ENCODE results near the gene SMPD4. TPM values are rescaled to one million over a fixed set of nuclear protein-coding genes. Genes with fewer than 3 reads are reported as not detected.
"Not testable (repeated sequence)": the region's sequence is repeated elsewhere in the genome, so short reads cannot be mapped to it uniquely, and the experiment has no call there.

The SMPD4 gene
- total RNA-seq, 1 experiment from 2014 or later: 24.9 TPM

DNA sequence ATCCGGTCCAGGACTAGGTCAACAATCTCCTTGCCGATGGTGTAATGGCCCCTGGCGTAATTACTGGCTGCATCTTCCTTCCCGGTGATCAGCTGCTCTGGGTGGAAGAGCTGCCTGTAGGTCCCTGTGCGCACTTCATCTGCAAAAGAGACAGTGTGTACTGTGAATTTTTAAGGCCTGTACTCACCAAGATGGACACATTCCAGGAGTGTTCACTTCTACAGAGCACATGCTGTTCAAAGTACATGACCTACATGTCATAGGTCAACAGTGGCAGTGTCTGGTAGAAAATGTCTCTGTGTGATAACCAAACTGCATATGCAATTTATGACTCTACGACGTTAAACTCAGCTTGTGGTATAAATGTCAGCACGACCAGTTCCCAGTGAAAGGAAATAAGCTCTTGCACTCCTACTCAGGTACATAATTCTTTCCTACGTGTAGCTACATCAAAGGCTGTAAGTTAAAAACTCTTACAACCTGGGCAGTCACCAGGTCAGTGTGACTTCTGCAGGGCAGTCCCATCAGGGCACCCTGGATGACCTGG, 13.8 kb upstream of the SMPD4 start:
- H3K4me1 ChIP-seq (replicated peaks); H3K4me3 ChIP-seq; H3K27ac ChIP-seq; H3K36me3 ChIP-seq; H3K9me3 ChIP-seq (replicated peaks); H3K27me3 ChIP-seq (replicated peaks); DNase-seq (ENCODE audit: low read depth in 1 of 2, low spot score in 2 of 2): not testable (repeated sequence)

DNA sequence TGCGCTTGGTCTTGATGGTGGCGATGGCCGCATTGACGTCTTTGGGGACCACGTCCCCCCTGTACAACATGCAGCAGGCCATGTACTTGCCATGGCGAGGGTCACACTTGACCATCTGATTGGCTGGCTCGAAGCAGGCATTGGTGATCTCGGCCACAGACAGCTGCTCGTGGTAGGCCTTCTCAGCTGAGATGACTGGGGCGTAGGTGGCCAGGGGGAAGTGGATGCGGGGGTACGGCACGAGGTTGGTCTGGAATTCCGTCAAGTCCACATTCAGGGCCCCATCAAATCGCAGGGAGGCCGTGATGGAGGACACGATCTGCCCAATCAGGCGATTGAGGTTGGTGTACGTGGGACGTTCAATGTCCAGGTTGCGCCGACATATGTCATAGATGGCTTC, 12.4 kb upstream of the SMPD4 start:
- DNase-seq (ENCODE audit: low read depth in 1 of 2, low spot score in 2 of 2); H3K27ac ChIP-seq; H3K4me1 ChIP-seq (replicated peaks); H3K4me3 ChIP-seq; H3K9me3 ChIP-seq (replicated peaks); H3K36me3 ChIP-seq; H3K27me3 ChIP-seq (replicated peaks): not testable (repeated sequence)

DNA sequence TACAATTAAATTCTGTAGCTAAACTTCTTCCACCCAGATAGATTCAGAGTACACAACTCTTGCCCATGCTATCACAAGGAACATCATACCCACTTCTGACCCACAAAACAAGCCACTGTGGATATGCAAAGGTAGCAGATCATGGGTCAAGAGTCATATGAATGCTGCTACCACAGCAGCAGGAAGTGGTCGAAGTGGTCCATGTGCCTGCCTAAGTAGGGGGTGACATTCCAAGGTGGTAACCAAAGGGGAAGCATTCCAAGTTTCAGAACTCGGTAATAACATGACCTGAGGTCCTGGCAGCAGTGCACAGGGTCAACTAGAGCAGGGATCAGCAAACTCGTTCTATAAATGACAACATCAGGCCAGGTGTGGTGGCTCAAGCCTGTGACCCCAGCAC, 11.0 kb upstream of the SMPD4 start:
- H3K27me3 ChIP-seq (replicated peaks); H3K4me1 ChIP-seq (replicated peaks); H3K4me3 ChIP-seq; H3K9me3 ChIP-seq (replicated peaks); H3K27ac ChIP-seq; DNase-seq (ENCODE audit: low read depth in 1 of 2, low spot score in 2 of 2); H3K36me3 ChIP-seq: not testable (repeated sequence)

DNA sequence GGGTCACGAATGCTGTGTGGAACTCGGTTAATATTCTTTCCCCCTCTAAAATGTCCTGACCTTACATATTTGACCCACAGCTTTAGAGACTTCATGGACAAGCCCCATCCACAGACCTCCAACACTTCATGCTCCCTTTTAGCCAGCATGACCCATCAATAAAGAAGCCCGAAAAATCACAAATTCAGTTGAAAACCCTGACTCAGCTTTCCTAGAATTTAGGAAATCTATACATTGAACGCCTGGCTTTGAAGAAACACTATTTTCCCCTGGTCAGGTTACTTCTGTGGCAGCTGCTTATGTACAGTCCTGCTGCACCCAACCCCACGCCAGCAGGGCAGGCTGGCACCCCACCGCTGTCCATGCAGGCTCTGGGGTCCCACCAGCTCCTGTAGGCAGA, 9.9 kb upstream of the SMPD4 start:
- H3K9me3 ChIP-seq (replicated peaks); H3K27ac ChIP-seq; H3K36me3 ChIP-seq; DNase-seq (ENCODE audit: low read depth in 1 of 2, low spot score in 2 of 2); H3K27me3 ChIP-seq (replicated peaks); H3K4me1 ChIP-seq (replicated peaks); H3K4me3 ChIP-seq: not testable (repeated sequence)

DNA sequence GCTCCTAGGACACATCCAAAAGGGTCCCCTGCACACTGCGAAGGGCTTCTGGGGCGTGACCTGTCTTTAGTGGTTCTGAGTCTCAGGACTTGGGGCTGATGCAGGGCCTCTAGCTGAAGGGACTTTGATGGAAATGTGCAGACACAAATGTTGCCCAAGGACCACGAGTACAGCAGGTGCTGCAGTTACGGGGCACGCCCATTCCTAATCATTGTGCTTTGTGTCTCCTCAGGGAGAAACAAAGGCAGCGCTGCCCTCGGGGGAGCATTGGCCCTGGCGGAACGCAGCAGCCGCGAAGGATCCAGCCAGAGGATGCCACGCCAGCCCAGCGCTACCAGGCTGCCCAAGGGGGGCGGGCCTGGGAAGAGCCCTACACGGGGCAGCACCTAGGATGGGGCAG, 8.8 kb upstream of the SMPD4 start:
- no peaks in the 10 kb centered on the region for H3K9me3 ChIP-seq (replicated peaks)
- no peak for DNase-seq (ENCODE audit: low read depth in 1 of 2, low spot score in 2 of 2)
- no peaks in the 10 kb centered on the region for H3K4me1 ChIP-seq (replicated peaks)
- H3K36me3 ChIP-seq: no peaks in the 10 kb centered on the region
- H3K27ac ChIP-seq: no peak overlapping the region
- H3K27me3 ChIP-seq (replicated peaks): no peaks in the 10 kb centered on the region
- H3K4me3 ChIP-seq: no peak overlapping the region

DNA sequence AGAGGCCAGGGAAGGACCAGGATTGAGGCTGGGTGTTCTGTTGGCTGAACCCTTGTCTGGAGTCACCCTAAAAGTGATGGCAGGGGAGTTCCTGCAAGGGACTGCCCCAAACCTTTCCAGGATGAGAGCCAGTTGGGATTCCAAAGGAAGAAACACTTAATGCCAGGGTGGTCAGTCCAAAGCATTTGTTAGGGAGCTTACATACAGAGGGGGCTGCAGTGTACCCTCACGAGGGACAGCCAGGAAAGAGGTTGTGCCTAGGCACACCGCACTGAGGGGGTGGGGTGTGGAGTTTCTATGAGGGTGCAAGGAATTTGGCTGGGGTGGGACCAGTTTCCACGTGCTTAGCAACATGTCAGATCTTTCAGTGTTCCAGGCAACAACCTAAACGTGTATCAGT, 7.6 kb upstream of the SMPD4 start:
- H3K36me3 ChIP-seq; DNase-seq (ENCODE audit: low read depth in 1 of 2, low spot score in 2 of 2); H3K9me3 ChIP-seq (replicated peaks); H3K4me3 ChIP-seq; H3K27me3 ChIP-seq (replicated peaks); H3K4me1 ChIP-seq (replicated peaks); H3K27ac ChIP-seq: not testable (repeated sequence)

DNA sequence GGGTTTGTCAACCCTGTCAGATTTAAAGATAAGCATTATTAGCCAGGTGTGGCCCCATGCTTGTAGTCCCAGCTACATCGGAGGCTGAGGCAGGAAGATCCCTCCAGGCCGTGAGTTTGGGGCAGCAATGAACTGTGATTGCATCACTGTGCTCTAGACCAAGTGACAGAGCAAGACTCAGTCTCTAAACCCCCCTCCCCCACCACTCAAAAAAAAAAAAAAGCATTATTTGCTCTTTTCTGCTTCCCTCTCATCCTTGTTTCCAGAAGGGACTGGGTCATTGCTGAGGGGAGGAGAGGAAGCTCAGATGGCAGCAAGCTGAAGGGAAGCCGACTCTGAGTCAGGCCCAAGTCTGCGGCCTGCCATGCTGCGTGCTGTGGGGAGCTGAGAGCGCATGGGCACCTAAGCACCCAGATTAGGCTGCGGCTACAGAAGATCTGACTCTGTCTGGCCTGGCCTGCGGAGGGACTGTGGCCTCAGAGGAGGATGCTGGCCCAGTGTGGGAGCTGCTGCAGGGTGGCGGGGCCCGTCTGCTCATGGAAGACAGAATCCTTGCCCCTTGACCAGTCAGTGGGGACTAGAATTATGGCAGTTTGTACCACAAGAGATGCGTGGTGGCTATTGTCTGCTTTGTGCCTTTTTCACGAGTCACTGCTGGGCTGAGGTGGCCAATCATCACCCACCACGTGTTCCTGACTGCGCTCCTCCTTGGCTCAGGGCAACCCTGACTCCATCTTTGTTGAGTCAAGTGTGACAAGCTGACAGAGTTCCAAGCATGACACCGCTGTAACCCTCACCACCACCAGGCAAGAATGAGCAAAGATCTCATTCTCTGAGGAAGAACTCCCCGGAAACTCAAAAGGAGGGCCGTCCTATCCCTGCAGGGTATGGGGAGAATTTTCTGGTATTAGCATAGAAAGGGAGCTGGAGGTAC, 6.7 kb upstream of the SMPD4 start:
- H3K27ac ChIP-seq; H3K36me3 ChIP-seq; H3K4me1 ChIP-seq (replicated peaks); H3K9me3 ChIP-seq (replicated peaks); H3K27me3 ChIP-seq (replicated peaks); DNase-seq (ENCODE audit: low read depth in 1 of 2, low spot score in 2 of 2); H3K4me3 ChIP-seq: not testable (repeated sequence)

DNA sequence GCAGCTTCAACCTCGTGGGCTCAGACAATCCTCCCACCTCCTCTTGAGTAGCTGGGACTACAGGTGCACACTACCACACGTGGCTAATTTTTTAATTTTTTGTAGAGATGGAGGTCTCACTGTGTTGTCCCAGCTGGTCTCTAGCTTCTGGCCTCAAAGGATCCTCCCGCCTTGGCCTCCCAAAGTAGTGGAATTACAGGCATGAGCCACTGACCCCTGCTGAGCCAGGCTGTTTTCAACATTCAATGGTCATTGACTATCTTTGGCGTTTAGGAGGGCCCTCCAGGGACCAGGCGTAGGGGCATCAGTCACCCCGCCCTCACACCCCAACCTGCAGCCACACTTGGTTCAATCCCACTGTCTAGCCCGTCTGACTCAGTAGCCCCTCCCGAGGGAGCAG, 5.9 kb upstream of the SMPD4 start:
- H3K9me3 ChIP-seq (replicated peaks): no peaks in the 10 kb centered on the region
- no peak for DNase-seq (ENCODE audit: low read depth in 1 of 2, low spot score in 2 of 2)
- no peak overlapping the region for H3K4me3 ChIP-seq
- peaks cover 4% of the 10 kb centered on the region; the same call in 1 of the 2 replicates for H3K4me1 ChIP-seq (replicated peaks)
- H3K27me3 ChIP-seq (replicated peaks): no peaks in the 10 kb centered on the region
- H3K36me3 ChIP-seq: peaks cover 14% of the 10 kb centered on the region
- H3K27ac ChIP-seq: no peak overlapping the region

DNA sequence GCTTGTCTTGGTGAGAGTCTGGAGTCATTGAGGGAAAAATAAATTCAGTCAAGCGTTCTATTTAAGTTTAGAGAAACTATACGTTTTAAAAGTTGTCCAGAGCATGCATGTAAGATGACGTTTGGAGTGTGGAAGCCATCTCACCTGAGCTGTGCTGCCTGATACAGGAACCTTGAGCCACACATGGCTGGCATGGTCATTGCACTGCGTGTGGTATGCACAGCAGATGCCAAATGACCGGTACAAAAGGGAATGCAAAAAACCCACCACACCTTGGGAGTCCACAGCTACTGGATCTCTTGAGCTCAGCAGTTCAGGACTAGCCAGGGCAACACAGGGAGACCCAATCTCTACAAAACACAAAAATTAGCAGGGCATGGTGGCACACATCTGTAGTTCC, 5.0 kb upstream of the SMPD4 start:
- no peaks in the 10 kb centered on the region for H3K27me3 ChIP-seq (replicated peaks)
- H3K36me3 ChIP-seq: peaks cover 15% of the 10 kb centered on the region
- H3K4me1 ChIP-seq (replicated peaks): peaks cover 4% of the 10 kb centered on the region; the same call in 1 of the 2 replicates
- no peak overlapping the region for H3K27ac ChIP-seq
- H3K4me3 ChIP-seq: no peak overlapping the region
- no peaks in the 10 kb centered on the region for H3K9me3 ChIP-seq (replicated peaks)
- no peak for DNase-seq (ENCODE audit: low read depth in 1 of 2, low spot score in 2 of 2)

DNA sequence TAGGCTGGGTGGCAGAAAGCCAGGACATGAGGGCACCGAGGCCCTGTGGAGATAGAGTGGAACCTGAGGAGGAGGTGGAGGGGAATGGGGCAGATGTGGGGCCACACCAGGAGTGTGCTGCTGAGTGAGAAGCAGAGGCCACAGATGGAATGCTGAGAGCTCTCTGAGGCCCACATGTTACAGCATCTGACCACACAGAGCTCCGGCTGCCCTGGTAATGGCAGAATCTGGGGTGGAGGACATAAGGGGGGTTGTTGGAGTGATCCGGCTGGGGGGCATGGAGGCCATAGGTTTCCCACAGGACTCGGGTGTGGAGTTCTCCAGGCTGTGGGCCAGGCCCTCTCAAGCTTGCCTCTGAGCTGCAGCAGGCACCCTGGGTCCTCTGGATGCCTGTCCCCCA, 4.5 kb upstream of the SMPD4 start:
- no peak for DNase-seq (ENCODE audit: low read depth in 1 of 2, low spot score in 2 of 2)

DNA sequence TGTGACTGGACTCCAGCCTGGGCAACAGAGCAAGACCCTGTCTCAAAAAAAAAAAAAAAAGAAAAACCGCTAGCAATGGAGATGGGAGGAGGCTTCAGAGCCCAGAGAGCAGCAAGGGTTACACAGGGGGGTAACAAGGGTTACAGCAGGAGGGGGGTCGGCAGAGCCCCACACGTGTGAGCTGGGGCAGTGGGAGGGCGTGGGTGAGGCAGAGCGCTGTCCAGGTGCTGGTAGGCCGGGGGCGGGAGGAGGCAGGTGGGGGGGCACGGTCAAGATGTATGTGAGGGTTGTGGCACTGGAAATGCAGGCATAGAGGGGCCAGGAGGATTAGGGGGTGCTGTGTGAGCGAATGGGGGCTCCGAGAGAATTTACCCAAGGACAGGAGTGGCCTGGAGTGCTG, 4.0 kb upstream of the SMPD4 start:
- Histone ChIP-seq H3K27me3 (replicated peaks) (no peaks in the 10 kb centered on the region), H3K9me3 (replicated peaks) (no peaks in the 10 kb centered on the region), H3K36me3 (peaks cover 19% of the 10 kb centered on the region), H3K4me3 (no peak overlapping the region), H3K4me1 (replicated peaks) (peaks cover 4% of the 10 kb centered on the region; the same call in 1 of the 2 replicates), H3K27ac (no peak overlapping the region)
- DNase-seq (ENCODE audit: low read depth in 1 of 2, low spot score in 2 of 2): no peak

More for the DNA sequence above, 4.5 kb upstream of the SMPD4 start:
- Histone ChIP-seq H3K36me3 (peaks cover 19% of the 10 kb centered on the region), H3K4me3 (no peak overlapping the region), H3K4me1 (replicated peaks) (peaks cover 4% of the 10 kb centered on the region; the same call in 1 of the 2 replicates), H3K27ac (no peak overlapping the region), H3K27me3 (replicated peaks) (no peaks in the 10 kb centered on the region), H3K9me3 (replicated peaks) (no peaks in the 10 kb centered on the region)

DNA sequence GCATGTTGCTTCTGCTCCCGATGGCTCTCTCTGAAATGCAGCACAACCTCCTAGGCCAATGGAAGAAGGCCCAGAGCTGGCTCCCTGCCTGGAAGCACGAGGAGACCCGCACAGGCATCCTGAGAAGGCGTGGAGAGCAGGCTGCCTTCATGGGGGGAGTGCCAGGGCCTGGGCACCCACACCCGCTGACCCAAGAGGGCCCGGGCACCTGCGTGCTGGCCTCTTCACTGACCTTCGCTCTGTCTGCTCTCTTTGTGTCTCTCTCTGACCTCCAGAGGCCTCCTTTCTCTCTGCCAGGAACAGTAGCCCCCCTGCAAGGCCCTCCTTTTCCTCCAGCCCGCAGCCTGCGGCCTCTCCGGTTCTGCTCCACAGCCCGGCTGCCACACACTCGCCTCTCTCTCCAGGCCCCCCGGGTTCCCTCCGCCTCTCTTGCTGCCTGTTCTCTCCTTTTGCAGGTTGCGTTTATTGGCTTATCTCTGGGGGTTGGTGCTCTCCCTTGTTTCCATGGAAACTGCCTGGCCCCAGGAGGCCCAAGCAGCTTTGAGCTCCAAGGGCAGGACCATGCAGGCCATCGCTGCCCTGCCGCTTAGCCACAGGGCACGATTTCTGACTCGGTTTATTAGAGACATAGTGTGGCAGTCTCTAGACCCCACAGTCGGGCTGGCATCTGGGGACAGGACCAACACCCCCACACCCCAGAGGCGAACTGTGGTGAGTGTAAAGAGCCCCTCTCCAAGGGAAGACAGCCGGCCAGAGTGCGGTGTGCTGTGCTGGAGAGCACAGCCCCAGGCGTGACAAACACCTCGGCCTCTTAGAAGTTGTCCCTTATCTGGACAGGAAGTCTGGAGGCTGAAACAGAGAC, 2.3 kb upstream of the SMPD4 start:
- no peaks in the 10 kb centered on the region for H3K9me3 ChIP-seq (replicated peaks)
- H3K4me3 ChIP-seq: no peak overlapping the region
- no peaks in the 10 kb centered on the region for H3K27me3 ChIP-seq (replicated peaks)
- peaks cover 8% of the 10 kb centered on the region for H3K4me1 ChIP-seq (replicated peaks)
- peaks cover 25% of the 10 kb centered on the region for H3K36me3 ChIP-seq
- no peak overlapping the region for H3K27ac ChIP-seq
- DNase-seq (ENCODE audit: low read depth in 1 of 2, low spot score in 2 of 2): no peak

DNA sequence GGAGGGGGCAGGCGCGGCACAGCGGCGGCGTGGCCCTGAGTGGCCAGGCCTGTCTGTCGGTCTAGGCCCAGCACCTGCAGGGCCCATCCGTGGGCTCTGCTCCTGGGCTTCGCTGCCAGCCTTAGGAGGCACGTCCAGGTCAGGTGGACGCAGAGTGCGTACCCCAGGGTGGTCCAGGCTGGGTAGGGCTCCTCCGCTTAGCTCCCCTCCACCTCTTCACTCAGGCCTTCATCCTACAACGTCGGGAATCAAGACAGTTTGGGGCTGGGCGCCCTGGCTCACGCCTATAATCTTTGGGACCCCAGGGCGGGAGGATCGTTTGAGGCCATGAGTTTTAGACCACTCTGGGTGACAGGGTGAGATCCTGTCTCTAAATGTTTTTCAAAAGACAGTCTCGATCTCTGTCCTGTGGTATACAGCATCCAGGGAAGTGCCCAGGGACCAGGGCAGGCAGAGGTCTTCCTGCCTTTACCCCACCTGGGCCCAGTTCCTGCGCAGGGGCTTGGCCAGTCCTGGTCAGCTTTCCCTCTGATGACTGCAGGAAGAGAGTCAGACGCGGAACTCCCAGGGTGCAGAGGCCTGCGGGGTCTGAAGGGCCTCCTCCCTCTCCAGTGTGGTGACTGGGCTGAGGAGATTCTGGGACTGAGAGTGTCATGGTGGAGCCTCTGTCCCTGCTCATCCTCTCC, 1.6 kb upstream of the SMPD4 start:
- H3K27me3 ChIP-seq (replicated peaks); H3K9me3 ChIP-seq (replicated peaks); H3K4me1 ChIP-seq (replicated peaks): not testable (repeated sequence)
- H3K4me3 ChIP-seq: peak overlapping the region; percentile 63
- peak overlapping the region; percentile 83; the same call in 1 of the 2 replicates for H3K27ac ChIP-seq
- H3K36me3 ChIP-seq: peaks cover 25% of the 10 kb centered on the region
- DNase-seq (ENCODE audit: low read depth in 1 of 2, low spot score in 2 of 2): peak in 1 of 2 experiments; percentile 5

All from SJSA1 (cell line).